Astrocyte of the cerebellum (primary cell): ENCODE measurements around the gene TNFSF9.

Source experiments
- DNase-seq: peaks from one replicate; pipeline ENCODE4 v3.0.0-alpha.2; 2011; ENCODE audit warnings: low read depth
- H3K4me3 ChIP-seq: 2 replicates; pipeline ENCODE4 v1.5.1; 2011; ENCODE audit warnings: mild to moderate bottlenecking, low read depth, low read length, moderate library complexity
- CTCF ChIP-seq: IDR thresholded peaks from 2 replicates; pipeline ENCODE4 v1.5.1; 2012; ENCODE audit warnings: low read length, low read depth, moderate library complexity, mild to moderate bottlenecking; ENCODE audit errors: missing control alignments
- in situ Hi-C: cut with HindIII; loops from 2 replicates; pipeline ENCODE4 v1.10.0; 2017; ENCODE audit warnings: low sequenced_read_pairs

Gene TNFSF9

DNA sequence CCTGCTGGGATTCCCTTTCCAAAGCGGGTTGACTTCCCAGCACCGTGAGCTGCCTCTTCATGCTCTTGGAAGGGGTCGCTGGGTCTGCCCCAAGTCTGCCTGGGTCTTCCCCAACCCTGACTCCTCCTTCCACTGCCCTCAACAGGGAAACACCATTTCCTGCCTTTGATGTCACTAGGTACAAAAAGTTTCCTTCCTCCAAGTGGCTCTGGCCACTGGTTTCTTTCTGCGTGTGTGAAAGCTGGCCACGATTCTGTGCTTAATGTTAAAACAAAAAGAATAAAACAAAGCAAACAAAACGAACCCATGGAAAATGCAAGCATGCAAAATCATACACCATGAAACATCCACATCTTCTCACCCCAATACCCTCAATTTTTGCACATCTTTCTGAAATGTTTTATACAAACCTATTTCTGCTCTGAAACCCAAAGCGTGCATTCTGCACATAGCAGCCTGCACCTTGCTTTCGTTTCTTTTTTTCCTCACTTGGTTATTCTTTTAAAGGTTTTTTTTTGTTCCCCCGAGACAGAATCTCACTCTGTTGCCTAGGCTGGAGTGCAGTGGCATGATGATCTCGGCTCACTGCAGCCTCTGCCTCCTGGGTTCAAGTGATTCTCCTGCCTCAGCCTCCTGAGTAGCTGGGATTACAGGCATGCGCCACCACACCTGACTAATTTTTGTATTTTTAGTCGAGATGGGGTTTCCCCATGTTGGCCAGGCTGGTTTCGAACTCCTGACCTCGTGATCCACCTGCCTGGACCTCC lies 12.5 kb upstream of the TNFSF9 start:
- in situ Hi-C loops: no loop called here
- TF ChIP-seq CTCF: no peak
- H3K4me3 ChIP-seq: no peak overlapping the region
- DNase-seq: no peak

- no peak overlapping the region for H3K4me3 ChIP-seq
- DNase-seq: peak; percentile 68
- in situ Hi-C loops: no loop called here
- TF ChIP-seq CTCF: no peak
These were observed 11.5 kb upstream of the TNFSF9 start for GRCh38 chr19:6519289-6519688.

DNA sequence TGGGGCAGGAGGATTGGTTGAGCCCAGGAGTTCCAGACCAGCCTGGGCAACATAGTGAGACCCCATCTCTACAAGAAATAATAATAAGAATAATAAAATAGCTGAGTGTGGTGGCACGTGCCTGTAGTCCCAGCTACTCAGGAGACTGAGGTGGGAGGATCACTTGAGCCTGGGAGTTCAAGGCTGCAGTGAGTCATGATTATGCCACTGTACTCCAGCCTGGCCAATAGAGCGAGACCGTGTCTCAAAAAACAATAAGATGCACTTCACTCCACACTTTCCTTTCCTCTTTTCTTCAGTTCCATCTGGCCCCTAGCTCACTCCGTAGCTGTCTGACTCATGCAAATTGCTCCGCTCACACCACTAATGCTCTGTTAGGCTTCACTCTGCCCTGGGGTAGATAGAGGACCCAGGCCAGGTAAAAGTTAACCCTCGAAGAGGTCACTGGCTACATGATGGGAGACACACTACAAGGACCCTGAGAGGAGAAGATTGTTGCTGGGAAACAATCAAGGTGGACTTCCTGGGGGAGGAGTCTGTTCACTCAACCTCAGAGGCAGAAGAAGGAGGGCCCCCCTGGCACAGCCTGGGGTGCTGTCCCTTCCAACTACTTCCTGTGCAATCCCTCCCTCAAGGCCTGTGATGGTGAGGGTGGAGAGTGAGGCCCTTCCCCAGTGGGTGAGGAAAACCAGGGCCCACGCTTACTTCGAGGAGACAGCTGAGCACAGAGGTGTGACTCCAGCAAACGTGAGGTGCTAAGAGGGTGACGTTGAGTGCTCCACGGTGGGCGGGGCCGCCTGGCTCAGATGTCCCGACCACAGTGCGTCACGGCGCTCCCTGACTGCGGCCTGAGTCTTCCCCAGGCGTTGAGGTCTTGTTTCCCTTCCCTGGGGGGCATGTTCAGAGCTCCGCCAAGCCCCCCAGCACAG lies 8.8 kb upstream of the TNFSF9 start:
- no peak for DNase-seq
- in situ Hi-C loops: no loop called here
- no peak overlapping the region for H3K4me3 ChIP-seq
- TF ChIP-seq CTCF: no peak

DNA sequence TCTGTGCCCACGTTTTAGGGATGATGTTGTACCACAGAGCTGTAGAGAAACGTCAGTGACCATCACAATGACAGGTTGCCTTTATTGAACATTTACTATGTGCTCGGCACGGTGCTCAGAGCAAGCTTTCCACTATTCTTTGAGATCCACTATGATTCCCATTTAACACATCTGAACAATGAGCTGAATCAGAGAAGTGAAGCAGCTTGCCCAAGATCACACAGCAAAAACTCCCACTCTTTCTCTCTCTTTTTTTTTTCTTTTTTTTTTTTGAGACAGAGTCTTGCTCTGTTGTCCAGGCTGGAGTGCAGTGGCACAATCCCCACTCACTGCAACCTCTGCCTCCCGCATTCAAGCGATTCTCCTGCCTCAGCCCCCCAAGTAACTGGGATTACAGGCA lies 8.1 kb upstream of the TNFSF9 start:
- in situ Hi-C loops: no loop called here
- no peak for DNase-seq
- H3K4me3 ChIP-seq: no peak overlapping the region
- no peak for TF ChIP-seq CTCF

DNA sequence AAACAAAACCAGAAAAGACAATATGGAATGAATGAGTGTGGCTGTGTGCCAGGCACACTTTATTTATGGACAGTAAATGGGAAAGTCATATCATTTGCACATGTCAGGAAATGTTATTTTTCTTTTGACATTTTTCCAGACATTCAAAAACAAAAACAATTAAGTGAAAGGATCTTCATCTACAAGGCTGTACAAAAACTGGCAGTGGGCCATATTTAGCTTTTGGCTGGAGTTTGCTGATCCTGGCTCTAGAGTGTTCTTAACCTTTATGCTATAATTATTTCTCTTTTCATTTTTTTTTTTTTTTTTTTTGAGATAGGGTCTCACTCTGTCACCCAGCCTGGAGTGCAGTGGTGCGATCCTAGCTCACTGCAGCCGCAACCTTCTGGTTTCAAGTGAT lies 6.5 kb upstream of the TNFSF9 start:
- no peak for DNase-seq
- in situ Hi-C loops: no loop called here
- no peak overlapping the region for H3K4me3 ChIP-seq
- TF ChIP-seq CTCF: no peak

DNA sequence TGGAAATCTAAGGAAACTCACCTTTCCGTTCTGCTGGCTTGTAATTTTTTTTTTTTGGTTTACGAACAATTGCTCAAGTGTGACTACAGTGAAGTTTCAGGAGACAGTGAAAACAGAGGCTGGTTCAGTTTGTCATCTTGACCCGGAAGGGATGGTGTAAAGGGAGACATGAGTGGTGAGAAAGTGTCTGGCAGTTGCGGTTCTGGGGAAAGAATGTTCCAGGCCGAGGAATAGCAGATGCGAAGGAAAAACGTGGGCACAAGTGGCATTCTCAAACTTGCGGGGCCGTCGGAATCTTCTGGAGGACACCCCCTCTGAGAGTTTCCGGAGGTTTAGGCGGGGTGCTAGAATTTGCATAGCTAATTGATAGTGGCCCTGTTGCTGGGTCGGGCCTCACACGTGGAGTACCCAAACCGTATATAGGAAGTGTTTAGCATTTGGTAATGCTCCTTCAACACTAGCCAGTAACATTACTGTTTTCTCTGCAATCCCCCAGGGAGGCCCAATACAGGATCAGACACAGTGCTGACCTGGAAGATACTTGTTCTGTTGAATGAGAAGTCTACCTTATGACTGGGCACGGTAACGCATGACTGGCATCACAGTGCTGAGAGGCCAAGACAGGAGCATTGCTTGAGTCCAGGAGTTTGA lies 2.8 kb upstream of the TNFSF9 start:
- no peak for TF ChIP-seq CTCF
- in situ Hi-C loops: no loop called here
- no peak overlapping the region for H3K4me3 ChIP-seq
- DNase-seq: no peak
